Osteoblast (primary cell): ENCODE results near the gene UTS2B. TPM values are rescaled to one million over a fixed set of nuclear protein-coding genes. Genes with fewer than 3 reads are reported as not detected.

ENCODE experiments used
- DNase-seq: peaks from one replicate; pipeline ENCODE4 v3.0.0; 2011; ENCODE audit warnings: low spot score, mixed read lengths; ENCODE audit not compliant: insufficient read length; ENCODE audit errors: missing footprints
- H2AFZ ChIP-seq: 2 replicates; pipeline ENCODE4 v1.6.0; 2011; ENCODE audit warnings: mild to moderate bottlenecking, low read length
- H3K27ac ChIP-seq: 2 replicates; pipeline ENCODE4 v1.5.1; 2011; ENCODE audit warnings: mild to moderate bottlenecking, low read depth, low read length, moderate library complexity
- H3K27me3 ChIP-seq: 2 replicates; pipeline ENCODE4 v1.6.0; 2012; ENCODE audit warnings: mild to moderate bottlenecking, control low read depth, inconsistent platforms, low read length, moderate library complexity; ENCODE audit not compliant: insufficient read depth
- H3K36me3 ChIP-seq: 2 replicates; pipeline ENCODE4 v1.5.1; 2011; ENCODE audit warnings: mild to moderate bottlenecking, low read length, control low read depth, moderate library complexity; ENCODE audit not compliant: insufficient read depth
- H3K4me1 ChIP-seq: 2 replicates; pipeline ENCODE4 v1.5.1; 2011; ENCODE audit warnings: mild to moderate bottlenecking, low read length, control low read depth, moderate library complexity; ENCODE audit not compliant: insufficient read depth
- H3K4me2 ChIP-seq: 2 replicates; pipeline ENCODE4 v1.6.0; 2011; ENCODE audit warnings: mild to moderate bottlenecking, low read length; ENCODE audit not compliant: insufficient read depth
- H3K4me3 ChIP-seq: fragments of 200-600 bp; sonication (generic); 3 replicates; pipeline ENCODE4 v1.5.1; 2012; ENCODE audit warnings: mild to moderate bottlenecking, low read length, inconsistent platforms; ENCODE audit not compliant: insufficient read depth
- H3K79me2 ChIP-seq: 2 replicates; pipeline ENCODE4 v1.6.0; 2012; ENCODE audit warnings: mild to moderate bottlenecking, low read length, control low read depth, inconsistent platforms; ENCODE audit not compliant: insufficient read depth
- H3K9me3 ChIP-seq: 2 replicates; pipeline ENCODE4 v1.5.1; 2011; ENCODE audit warnings: low read depth, low read length, control low read depth
- H4K20me1 ChIP-seq: 2 replicates; pipeline ENCODE4 v1.6.0; 2012; ENCODE audit warnings: mild to moderate bottlenecking, low read length, control low read depth; ENCODE audit not compliant: insufficient read depth
- total RNA-seq: library from RNA; depleted of rRNA; stranded (reverse); fragments of >200 nt; gene quantifications from 2 replicates; pipeline ENCODE4 v1.2.3, GENCODE V29; 2012
- TF ChIP-seq, protein P1 (sequence below): IDR thresholded peaks from 2 replicates; pipeline ENCODE4 v1.5.1; 2011; ENCODE audit warnings: mild to moderate bottlenecking, low read depth, low read length, moderate library complexity; ENCODE audit errors: extremely low read depth

Gene UTS2B, protein sequence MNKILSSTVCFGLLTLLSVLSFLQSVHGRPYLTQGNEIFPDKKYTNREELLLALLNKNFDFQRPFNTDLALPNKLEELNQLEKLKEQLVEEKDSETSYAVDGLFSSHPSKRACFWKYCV
- total RNA-seq: 0.59 and 1.1 TPM in 2 replicates

- Histone ChIP-seq H3K27me3 (no peaks in the 10 kb centered on the region), H3K4me2 (peak within 1 kb of the TSS; percentile 85), H3K4me3 (peak within 1 kb of the TSS; percentile 88), H4K20me1 (no peaks in the 10 kb centered on the region), H3K4me1 (peaks cover 16% of the 10 kb centered on the region), H3K36me3 (no peaks in the 10 kb centered on the region), H3K79me2 (peaks cover 55% of the 10 kb centered on the region), H2AFZ (peak within 1 kb of the TSS; percentile 95), H3K27ac (peak within 1 kb of the TSS; percentile 89), H3K9me3 (no peaks in the 10 kb centered on the region)
- TF ChIP-seq, protein P1, sequence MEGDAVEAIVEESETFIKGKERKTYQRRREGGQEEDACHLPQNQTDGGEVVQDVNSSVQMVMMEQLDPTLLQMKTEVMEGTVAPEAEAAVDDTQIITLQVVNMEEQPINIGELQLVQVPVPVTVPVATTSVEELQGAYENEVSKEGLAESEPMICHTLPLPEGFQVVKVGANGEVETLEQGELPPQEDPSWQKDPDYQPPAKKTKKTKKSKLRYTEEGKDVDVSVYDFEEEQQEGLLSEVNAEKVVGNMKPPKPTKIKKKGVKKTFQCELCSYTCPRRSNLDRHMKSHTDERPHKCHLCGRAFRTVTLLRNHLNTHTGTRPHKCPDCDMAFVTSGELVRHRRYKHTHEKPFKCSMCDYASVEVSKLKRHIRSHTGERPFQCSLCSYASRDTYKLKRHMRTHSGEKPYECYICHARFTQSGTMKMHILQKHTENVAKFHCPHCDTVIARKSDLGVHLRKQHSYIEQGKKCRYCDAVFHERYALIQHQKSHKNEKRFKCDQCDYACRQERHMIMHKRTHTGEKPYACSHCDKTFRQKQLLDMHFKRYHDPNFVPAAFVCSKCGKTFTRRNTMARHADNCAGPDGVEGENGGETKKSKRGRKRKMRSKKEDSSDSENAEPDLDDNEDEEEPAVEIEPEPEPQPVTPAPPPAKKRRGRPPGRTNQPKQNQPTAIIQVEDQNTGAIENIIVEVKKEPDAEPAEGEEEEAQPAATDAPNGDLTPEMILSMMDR: no peak
- DNase-seq: peak; percentile 83
Measured at GRCh38 chr3:191329654-191330529, at the start of gene UTS2B. Gene UTS2B (minus strand): TSS chr3:191330526. CDS start chr3:191282189, 48,337 bp downstream.

GRCh38 chr3:191380001-191380400 lies 49.7 kb upstream of the UTS2B start:
- no peak for DNase-seq
- no peaks in the 10 kb centered on the region for H3K9me3 ChIP-seq
- H3K4me1 ChIP-seq: peaks cover 42% of the 10 kb centered on the region
- no peak overlapping the region for H2AFZ ChIP-seq
- H4K20me1 ChIP-seq: no peaks in the 10 kb centered on the region
- peaks cover 21% of the 10 kb centered on the region for H3K79me2 ChIP-seq
- no peak overlapping the region for H3K4me3 ChIP-seq
- no peaks in the 10 kb centered on the region for H3K27me3 ChIP-seq
- peaks cover 42% of the 10 kb centered on the region for H3K36me3 ChIP-seq
- TF ChIP-seq, protein P1: no peak
- H3K27ac ChIP-seq: no peak overlapping the region
- H3K4me2 ChIP-seq: no peak overlapping the region

DNA sequence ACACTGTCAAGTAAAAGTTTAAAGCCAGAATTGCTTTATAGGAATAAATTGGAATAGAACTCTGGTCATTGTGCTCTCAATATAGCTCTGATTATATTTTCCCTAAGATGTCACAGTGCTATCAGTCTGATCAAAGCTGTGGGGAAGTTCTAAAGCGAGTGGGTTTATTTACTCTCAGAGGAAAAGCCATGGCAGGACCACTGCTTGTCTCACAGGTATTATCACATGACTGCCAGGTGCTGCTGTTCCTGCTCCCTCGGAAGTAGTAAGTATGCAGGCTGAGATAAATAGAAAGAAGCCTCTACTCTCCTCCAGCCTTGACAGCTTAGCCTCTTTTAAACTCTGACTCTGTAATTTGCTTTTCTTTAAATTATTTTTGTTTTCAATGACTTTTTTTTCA lies 49.1 kb upstream of the UTS2B start:
- no peak for DNase-seq
- no peak overlapping the region for H2AFZ ChIP-seq
- peaks cover 24% of the 10 kb centered on the region for H3K79me2 ChIP-seq

More for the DNA sequence above, 49.1 kb upstream of the UTS2B start:
- TF ChIP-seq, protein P1: no peak
- Histone ChIP-seq H3K27me3 (no peaks in the 10 kb centered on the region), H3K4me2 (no peak overlapping the region), H3K9me3 (no peaks in the 10 kb centered on the region), H3K4me1 (peaks cover 42% of the 10 kb centered on the region), H3K36me3 (peaks cover 44% of the 10 kb centered on the region), H3K4me3 (no peak overlapping the region), H4K20me1 (no peaks in the 10 kb centered on the region), H3K27ac (no peak overlapping the region)
